ENCODE results near the gene RIBC2.
"Not testable (repeated sequence)": the region's sequence is repeated elsewhere in the genome, so short reads cannot be mapped to it uniquely, and the experiment has no call there.

The RIBC2 gene

GRCh38 chr22:45456811-45457210 is 43.3 kb downstream of the RIBC2 start:
- no peaks in the 10 kb centered on the region for H3K9me3 ChIP-seq (ENCODE audit: severe bottlenecking)
- ATAC-seq (ENCODE audit: low read depth), result no peak
- TF ChIP-seq, protein P1, sequence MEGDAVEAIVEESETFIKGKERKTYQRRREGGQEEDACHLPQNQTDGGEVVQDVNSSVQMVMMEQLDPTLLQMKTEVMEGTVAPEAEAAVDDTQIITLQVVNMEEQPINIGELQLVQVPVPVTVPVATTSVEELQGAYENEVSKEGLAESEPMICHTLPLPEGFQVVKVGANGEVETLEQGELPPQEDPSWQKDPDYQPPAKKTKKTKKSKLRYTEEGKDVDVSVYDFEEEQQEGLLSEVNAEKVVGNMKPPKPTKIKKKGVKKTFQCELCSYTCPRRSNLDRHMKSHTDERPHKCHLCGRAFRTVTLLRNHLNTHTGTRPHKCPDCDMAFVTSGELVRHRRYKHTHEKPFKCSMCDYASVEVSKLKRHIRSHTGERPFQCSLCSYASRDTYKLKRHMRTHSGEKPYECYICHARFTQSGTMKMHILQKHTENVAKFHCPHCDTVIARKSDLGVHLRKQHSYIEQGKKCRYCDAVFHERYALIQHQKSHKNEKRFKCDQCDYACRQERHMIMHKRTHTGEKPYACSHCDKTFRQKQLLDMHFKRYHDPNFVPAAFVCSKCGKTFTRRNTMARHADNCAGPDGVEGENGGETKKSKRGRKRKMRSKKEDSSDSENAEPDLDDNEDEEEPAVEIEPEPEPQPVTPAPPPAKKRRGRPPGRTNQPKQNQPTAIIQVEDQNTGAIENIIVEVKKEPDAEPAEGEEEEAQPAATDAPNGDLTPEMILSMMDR (IDR thresholded peaks at IDR 0.05; ENCODE audit: poor library complexity, severe bottlenecking), result no peak
- no peaks in the 10 kb centered on the region for H3K4me1 ChIP-seq (ENCODE audit: insufficient read depth, poor library complexity, severe bottlenecking)
- H3K27me3 ChIP-seq (ENCODE audit: insufficient read depth, poor library complexity, severe bottlenecking), result no peaks in the 10 kb centered on the region
- H3K4me3 ChIP-seq (ENCODE audit: severe bottlenecking), result no peak overlapping the region
- DNase-seq (ENCODE audit: low spot score), result no peak
- H3K36me3 ChIP-seq (ENCODE audit: low read depth), result no peaks in the 10 kb centered on the region
- H3K27ac ChIP-seq (ENCODE audit: poor library complexity, severe bottlenecking), result no peak overlapping the region

- Histone ChIP-seq H3K27ac (ENCODE audit: poor library complexity, severe bottlenecking) (no peak overlapping the region), H3K36me3 (ENCODE audit: low read depth) (no peaks in the 10 kb centered on the region), H3K4me3 (ENCODE audit: severe bottlenecking) (no peak overlapping the region), H3K27me3 (ENCODE audit: insufficient read depth, poor library complexity, severe bottlenecking) (no peaks in the 10 kb centered on the region), H3K4me1 (ENCODE audit: insufficient read depth, poor library complexity, severe bottlenecking) (no peaks in the 10 kb centered on the region), H3K9me3 (ENCODE audit: severe bottlenecking) (no peaks in the 10 kb centered on the region)
- ATAC-seq (ENCODE audit: low read depth) (no peak), DNase-seq (ENCODE audit: low spot score) (no peak)
- TF ChIP-seq, protein P1 (IDR thresholded peaks at IDR 0.05; ENCODE audit: poor library complexity, severe bottlenecking), result no peak
These were observed 45.0 kb downstream of the RIBC2 start for GRCh38 chr22:45458532-45458931.

DNA sequence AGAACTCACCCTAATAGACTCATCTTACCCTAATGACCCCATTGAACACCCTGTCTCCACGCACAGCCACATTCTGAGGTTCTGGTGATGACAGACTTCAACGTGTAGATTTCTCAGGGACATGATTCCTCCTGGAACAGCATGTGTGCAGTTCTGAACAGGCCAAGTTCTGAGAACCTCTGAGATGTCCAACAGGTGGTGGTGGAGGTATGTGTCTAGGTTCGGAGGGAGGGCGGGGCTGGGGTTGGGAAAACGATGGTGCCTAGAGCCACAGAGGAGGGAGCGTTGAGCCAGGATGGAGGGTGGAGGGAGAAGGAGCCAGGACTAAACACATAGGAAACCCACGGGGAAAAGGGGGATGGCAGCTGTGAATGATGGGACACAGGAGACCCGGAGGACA is 45.7 kb downstream of the RIBC2 start:
- H3K4me1 ChIP-seq (ENCODE audit: insufficient read depth, poor library complexity, severe bottlenecking), result no peaks in the 10 kb centered on the region
- H3K36me3 ChIP-seq (ENCODE audit: low read depth), result no peaks in the 10 kb centered on the region
- DNase-seq (ENCODE audit: low spot score), result no peak
- no peak for ATAC-seq (ENCODE audit: low read depth)
- no peaks in the 10 kb centered on the region for H3K9me3 ChIP-seq (ENCODE audit: severe bottlenecking)
- no peak overlapping the region for H3K27ac ChIP-seq (ENCODE audit: poor library complexity, severe bottlenecking)
- H3K27me3 ChIP-seq (ENCODE audit: insufficient read depth, poor library complexity, severe bottlenecking), result no peaks in the 10 kb centered on the region
- H3K4me3 ChIP-seq (ENCODE audit: severe bottlenecking), result no peak overlapping the region
- TF ChIP-seq, protein P1 (IDR thresholded peaks at IDR 0.05; ENCODE audit: poor library complexity, severe bottlenecking), result no peak

- H3K4me1 ChIP-seq (ENCODE audit: insufficient read depth, poor library complexity, severe bottlenecking), result no peaks in the 10 kb centered on the region
- H3K9me3 ChIP-seq (ENCODE audit: severe bottlenecking), result no peaks in the 10 kb centered on the region
- no peaks in the 10 kb centered on the region for H3K36me3 ChIP-seq (ENCODE audit: low read depth)
- no peak for DNase-seq (ENCODE audit: low spot score)
- TF ChIP-seq, protein P1 (IDR thresholded peaks at IDR 0.05; ENCODE audit: poor library complexity, severe bottlenecking), result no peak
- H3K27me3 ChIP-seq (ENCODE audit: insufficient read depth, poor library complexity, severe bottlenecking), result no peaks in the 10 kb centered on the region
- H3K4me3 ChIP-seq (ENCODE audit: severe bottlenecking), result no peak overlapping the region
- no peak overlapping the region for H3K27ac ChIP-seq (ENCODE audit: poor library complexity, severe bottlenecking)
- no peak for ATAC-seq (ENCODE audit: low read depth)
These were observed 47.0 kb downstream of the RIBC2 start for GRCh38 chr22:45460288-45461109.

- no peaks in the 10 kb centered on the region for H3K36me3 ChIP-seq (ENCODE audit: low read depth)
- no peaks in the 10 kb centered on the region for H3K27me3 ChIP-seq (ENCODE audit: insufficient read depth, poor library complexity, severe bottlenecking)
- no peak overlapping the region for H3K4me3 ChIP-seq (ENCODE audit: severe bottlenecking)
- no peaks in the 10 kb centered on the region for H3K4me1 ChIP-seq (ENCODE audit: insufficient read depth, poor library complexity, severe bottlenecking)
- TF ChIP-seq, protein P1 (IDR thresholded peaks at IDR 0.05; ENCODE audit: poor library complexity, severe bottlenecking), result peak; percentile 20
- ATAC-seq (ENCODE audit: low read depth) (no peak), DNase-seq (ENCODE audit: low spot score) (no peak)
- H3K27ac ChIP-seq (ENCODE audit: poor library complexity, severe bottlenecking), result no peak overlapping the region
- no peaks in the 10 kb centered on the region for H3K9me3 ChIP-seq (ENCODE audit: severe bottlenecking)
These were observed 48.7 kb downstream of the RIBC2 start for GRCh38 chr22:45462034-45462655.

GRCh38 chr22:45463691-45464090 is 50.2 kb downstream of the RIBC2 start:
- H3K4me1 ChIP-seq (ENCODE audit: insufficient read depth, poor library complexity, severe bottlenecking); ATAC-seq (ENCODE audit: low read depth); H3K27me3 ChIP-seq (ENCODE audit: insufficient read depth, poor library complexity, severe bottlenecking); H3K27ac ChIP-seq (ENCODE audit: poor library complexity, severe bottlenecking); H3K4me3 ChIP-seq (ENCODE audit: severe bottlenecking); DNase-seq (ENCODE audit: low spot score); H3K36me3 ChIP-seq (ENCODE audit: low read depth); H3K9me3 ChIP-seq (ENCODE audit: severe bottlenecking): not testable (repeated sequence)

Measured in RWPE2 (cell line).